Measurements from ENCODE around the gene SH2D6.

The SH2D6 gene

GRCh38 chr2:85440729-85441128, 22.2 kb downstream of the SH2D6 start:
- DNase-seq, result no peak

GRCh38 chr2:85441864-85442263, 23.4 kb downstream of the SH2D6 start:
- no peak for DNase-seq

- DNase-seq, result no peak
Measured at GRCh38 chr2:85444629-85445172, 26.2 kb downstream of the SH2D6 start.

GRCh38 chr2:85445316-85446295, 27.1 kb downstream of the SH2D6 start:
- no peak for DNase-seq

GRCh38 chr2:85446296-85447221, 28.0 kb downstream of the SH2D6 start:
- DNase-seq, result no peak

- no peak for DNase-seq
Measured at GRCh38 chr2:85447222-85447585, 28.7 kb downstream of the SH2D6 start.

GRCh38 chr2:85448461-85449213, 30.1 kb downstream of the SH2D6 start:
- no peak for DNase-seq

- DNase-seq, result no peak
Measured at GRCh38 chr2:85449214-85449588, 30.7 kb downstream of the SH2D6 start.

GRCh38 chr2:85452237-85452636, 33.7 kb downstream of the SH2D6 start:
- no peak for DNase-seq

GRCh38 chr2:85453571-85453970, 35.1 kb downstream of the SH2D6 start:
- no peak for DNase-seq

GRCh38 chr2:85455552-85456090, 37.1 kb downstream of the SH2D6 start:
- no peak for DNase-seq

- DNase-seq, result no peak
Measured at GRCh38 chr2:85457043-85457442, 38.5 kb downstream of the SH2D6 start.

GRCh38 chr2:85457877-85458316, 39.4 kb downstream of the SH2D6 start:
- DNase-seq, result no peak

GRCh38 chr2:85458601-85459563, 40.4 kb downstream of the SH2D6 start:
- no peak for DNase-seq

GRCh38 chr2:85459771-85460170, 41.3 kb downstream of the SH2D6 start:
- DNase-seq, result no peak

- DNase-seq, result no peak
Measured at GRCh38 chr2:85462322-85462721, 43.8 kb downstream of the SH2D6 start.

GRCh38 chr2:85468096-85468703, 49.7 kb downstream of the SH2D6 start:
- no peak for DNase-seq

GRCh38 chr2:85468704-85469349, 50.3 kb downstream of the SH2D6 start:
- DNase-seq, result no peak

- DNase-seq, result no peak
Measured at GRCh38 chr2:85470850-85471800, 52.6 kb downstream of the SH2D6 start.
